HUDEP-2 (cell line): ENCODE measurements around the gene RBP2.

Experiments
- DNase-seq, 76 experiments: peaks; one replicate each; lab custom pipeline; 2025; ENCODE audit not compliant: unreplicated experiment in 76 of 76; lab: John Stamatoyannopoulos, UW

The RBP2 gene

GRCh38 chr3:139476348-139476747, at the start of gene RBP2:
TSS of gene RBP2 (minus strand) at chr3:139476516. CDS start at chr3:139476459, 57 bp downstream.
- no peak for DNase-seq

DNA sequence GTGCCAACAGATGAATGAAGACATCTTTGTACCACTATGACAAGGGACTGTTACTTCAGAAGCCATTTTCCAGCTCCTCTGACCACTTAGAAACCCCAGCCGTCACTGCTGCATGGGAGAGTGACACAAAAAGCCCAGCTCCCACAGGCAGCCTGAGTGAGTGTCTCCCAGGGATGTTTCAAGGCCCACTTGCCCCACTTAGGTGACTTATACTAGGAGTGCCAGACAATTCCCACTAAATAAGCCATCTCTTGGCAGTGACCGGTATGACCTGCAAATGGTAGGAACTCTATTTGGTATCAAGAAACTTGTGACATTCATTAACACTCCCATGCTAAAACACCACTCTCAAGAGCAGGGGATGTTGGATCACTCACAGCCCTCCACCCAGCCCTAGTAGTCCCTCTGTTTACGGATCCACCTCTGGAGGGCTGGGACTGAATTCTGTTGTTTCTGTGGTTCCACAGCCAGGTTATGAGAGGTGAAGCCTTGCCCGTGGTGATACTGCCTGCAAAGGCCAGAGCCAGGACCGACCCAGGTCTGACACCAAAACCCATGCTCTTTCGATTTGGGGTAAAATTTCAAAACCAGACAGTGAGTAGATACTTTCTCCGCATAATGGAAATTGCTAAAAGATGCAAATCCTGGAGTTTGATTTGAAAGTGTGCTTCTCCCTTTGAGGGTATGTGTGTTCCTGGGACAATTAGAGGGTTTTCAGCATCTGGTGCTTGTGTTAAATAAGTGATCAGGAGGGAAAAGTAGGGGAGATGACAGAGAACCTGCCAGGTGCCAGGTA, 48.7 kb upstream of the RBP2 start:
- DNase-seq, result no peak

DNA sequence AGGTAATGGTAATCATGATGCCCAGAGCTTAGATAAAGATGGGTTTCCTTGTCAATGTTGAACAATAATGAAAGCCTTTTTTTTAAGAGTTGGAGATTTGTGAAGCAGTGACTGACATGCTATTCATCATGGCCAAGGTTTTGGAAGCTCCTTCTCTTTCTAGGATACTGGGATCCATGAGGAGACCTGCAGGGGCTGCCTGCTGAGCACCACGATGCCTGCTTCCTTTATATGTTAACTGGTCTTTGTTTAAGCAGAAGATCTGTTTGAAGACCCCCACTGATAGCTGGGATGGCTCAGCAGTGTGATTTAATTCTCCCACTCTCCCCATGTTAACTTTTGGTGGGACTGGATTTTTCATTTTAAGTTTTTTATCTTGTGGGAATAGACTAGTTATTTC, 47.4 kb upstream of the RBP2 start:
- no peak for DNase-seq

DNA sequence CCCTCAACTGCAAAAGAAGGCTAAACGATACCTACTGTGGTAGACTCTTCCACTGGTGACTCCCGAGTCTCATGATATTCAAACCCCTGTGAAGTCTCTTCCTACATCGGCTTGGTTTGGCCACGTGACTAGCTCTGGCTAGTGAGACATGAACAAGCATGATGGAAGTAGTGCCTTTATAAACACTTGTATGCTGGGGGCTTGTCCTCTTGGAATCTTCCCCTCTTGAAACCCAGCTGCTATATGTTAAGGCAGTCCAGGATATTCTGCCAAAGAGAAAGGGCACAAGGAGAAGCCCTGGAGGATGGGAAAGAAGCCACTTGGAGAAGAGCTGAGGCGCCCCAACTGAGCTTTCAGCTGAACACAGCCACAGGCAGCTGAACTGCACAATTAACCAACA, 46.9 kb upstream of the RBP2 start:
- no peak for DNase-seq

DNA sequence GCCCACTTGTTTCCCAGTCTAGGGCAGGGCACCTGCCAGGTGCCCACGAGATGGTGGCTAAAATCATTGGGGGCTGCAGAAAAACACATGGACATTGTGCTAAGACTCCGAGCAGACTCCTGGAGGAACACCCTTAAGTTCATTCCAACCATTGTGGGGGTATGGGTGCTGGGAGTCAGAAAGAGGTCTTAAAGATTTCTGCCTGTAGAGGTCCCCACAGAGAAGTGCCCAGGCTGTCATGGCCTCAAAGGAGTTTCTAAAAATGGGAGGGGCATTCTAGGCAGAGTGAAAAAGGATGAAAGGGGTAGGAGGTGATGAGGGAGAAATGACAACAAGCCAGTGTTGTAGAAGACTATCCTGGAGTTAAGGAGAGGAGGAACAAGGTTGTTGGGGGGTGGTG, 46.1 kb upstream of the RBP2 start:
- DNase-seq, result no peak

DNA sequence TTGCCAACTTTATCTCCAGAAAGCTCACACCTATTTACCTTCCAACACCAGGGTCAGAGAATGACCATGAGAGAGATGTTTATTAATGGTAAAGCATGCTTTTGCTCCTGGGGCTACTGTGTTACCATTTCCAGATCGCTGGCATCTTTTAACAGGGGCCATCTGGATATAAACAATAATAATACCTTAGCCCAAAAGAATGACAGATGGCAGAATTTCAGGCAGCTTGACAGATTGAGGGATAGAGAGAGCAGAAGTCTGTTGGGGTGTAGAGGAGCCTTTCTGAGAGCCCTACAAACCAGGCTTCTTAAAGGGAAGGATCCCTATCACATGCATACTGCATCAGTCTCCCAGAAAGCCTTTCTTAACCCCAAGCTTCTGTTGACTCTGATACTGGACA, 45.5 kb upstream of the RBP2 start:
- no peak for DNase-seq

GRCh38 chr3:139521144-139521543, 44.8 kb upstream of the RBP2 start:
- no peak for DNase-seq

- peak in 30 of 76 experiments; percentile 1 to 59 (median 16) for DNase-seq
Observed at GRCh38 chr3:139519998-139520737, 43.9 kb upstream of the RBP2 start.

DNA sequence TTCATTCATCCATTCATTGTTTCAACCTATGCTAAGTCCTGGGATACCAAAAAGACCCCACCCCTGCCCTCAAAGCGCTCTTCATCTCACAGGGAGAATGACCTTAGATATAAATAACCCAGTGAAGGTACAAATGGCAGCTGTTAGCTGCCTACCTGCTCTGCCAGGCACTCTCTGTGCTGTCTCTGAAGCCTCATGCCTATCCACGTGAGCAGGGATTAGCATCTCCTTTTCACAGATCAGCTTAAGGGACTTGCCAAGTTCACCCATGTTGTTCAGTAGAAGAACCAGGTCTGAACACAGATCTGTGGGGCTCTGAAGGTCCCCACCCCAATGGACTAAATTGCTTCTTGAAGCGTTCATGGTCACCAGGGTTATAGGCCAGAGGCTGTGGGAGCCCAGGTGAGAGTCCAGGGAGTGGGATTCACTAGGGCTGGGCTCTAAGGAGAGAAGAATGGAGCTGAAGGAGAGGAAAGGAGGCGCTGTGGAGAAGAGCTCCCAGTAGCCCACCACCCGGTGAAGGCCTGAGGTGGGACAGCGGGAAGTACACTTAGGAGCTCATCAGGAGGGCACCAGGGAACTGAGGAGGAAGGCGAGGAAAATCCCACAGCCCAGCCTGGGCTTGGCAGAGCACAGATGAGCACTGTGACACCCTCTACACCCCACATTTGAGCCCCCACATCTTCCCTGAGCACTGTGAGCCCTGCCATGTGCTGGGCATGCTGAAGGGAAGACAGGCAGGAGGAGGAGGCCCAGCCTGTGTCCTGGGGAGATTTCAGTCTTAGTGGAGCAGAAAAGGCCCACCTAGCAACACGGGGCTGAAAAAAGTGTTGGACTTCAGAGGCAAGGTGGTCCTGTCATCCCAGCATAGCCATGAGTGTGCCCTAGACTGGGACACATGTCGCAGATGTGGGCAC, 42.9 kb upstream of the RBP2 start:
- DNase-seq, result no peak

DNA sequence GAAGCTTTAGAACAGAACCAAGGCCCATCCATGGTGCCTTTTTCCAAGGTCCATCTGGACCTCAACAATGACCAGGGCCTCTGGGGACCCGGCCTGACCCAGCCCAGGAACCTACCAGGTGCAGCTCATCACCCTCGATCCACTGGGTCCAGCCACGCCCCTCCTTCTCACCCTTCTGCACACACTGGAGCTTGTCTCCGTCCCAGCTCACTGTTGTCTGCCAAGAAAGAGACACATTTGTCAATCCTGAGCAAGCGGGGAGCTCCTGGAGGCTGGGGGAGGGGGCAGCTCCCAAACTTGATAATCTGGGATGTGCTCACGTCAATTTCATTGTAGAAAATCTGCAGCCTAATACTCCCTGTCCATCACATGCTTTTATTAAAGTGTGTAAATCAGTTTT, 42.0 kb upstream of the RBP2 start:
- no peak for DNase-seq

DNA sequence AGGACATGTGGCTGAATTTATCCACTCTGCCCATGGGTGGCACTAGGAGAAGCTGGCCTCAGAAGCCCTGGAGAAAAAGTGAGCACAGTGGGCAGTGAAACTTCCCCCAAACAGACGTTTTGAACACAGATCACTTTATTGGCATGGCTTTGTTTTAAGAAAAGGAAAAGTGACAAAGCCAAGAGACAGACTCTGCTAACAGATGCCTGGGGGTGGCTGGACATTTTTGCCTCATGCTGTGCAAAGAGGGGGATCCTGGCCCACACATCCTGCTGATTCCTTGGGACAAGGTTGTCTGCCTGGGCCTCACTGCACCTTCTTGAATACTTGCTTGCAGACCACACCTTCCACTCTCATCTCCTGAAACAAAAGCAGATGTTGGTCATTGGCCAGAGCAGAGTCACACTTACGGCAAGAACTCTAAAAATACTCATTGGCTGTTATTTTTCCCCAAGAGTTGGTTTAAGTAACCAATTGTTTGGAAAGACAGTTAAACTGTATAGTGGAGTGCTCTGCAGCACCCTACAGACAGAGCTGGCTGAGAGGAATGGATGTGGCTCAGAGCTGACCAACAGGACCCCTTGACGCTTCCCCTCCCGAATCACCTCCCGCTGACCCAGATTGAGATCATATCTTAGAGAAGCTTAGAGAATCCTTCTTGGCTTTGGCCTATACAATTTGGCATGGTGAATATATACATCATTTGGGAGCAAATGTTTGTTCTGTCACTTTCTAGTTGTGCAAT, 41.2 kb upstream of the RBP2 start:
- DNase-seq, result no peak

GRCh38 chr3:139514741-139515140, 38.4 kb upstream of the RBP2 start:
- no peak for DNase-seq

DNA sequence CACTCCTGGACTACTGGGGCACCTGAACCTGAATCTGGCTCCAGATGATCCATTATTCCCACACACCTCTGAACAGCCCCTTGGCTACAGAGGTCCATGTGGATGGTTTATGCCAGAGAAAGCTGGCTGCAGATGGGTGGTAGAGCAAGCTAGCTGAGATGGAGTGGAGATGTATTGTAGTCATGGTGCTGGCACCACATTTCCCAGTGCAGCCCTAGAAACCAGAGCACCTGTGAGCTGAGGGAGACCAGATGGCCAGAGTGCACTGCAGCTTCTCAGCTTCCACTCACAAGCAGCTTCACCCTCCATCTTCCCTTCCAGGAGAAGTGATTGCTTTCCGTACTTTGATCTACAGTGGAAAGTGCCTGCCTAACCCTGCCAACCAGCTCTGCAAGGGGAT, 33.3 kb upstream of the RBP2 start:
- DNase-seq, result no peak

GRCh38 chr3:139506766-139507165, 30.4 kb upstream of the RBP2 start:
- no peak for DNase-seq

GRCh38 chr3:139505829-139506386, 29.6 kb upstream of the RBP2 start:
- no peak for DNase-seq

GRCh38 chr3:139499536-139499935, 23.2 kb upstream of the RBP2 start:
- no peak for DNase-seq

DNA sequence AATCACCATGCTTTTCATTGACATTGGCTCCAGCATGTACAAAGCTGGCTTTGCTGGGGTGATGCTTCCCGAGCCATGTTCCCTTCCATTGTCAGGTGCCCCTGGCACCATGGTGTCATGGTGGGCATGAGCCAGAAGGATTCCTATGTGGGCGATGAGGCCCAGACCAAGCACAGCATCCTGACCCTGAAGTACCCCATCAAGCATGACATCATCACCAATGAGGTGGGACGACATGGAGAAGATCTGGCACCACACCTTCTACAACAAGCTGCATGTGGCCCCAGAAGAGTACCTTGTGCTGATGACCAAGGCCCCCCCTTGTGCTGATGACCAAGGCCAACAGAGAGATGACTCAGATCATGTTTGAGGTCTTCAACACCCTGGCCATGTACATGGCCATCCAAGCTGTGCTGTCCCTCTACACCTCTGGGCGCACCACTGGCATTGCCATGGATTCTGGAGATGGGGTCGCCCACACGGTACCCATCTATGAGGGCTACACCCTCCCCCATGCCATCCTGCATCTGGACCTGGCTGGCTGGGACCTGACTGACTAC, 17.6 kb upstream of the RBP2 start:
- DNase-seq, result no peak

DNA sequence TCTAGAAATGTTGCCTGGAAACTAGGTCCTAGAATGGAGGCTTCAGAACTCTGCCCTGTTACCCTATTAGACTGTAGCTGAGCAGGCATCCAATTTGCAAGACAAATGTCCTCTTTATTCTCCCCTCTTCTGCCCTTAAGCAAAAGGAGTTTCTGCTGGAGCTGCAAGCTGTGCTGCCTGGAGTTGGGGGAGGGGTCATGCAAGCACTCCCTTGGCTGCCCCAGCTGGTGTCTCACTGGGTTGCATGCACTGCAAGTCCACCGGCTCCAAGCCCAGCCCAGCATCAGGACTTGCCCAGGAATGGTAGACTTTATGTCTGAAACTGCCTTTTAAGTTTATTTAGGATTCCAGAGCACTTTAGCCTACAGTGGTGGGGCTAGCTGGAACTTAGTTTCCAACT, 15.7 kb upstream of the RBP2 start:
- DNase-seq, result peak in 1 of 76 experiments; percentile 1

GRCh38 chr3:139491027-139491700, 14.8 kb upstream of the RBP2 start:
- no peak for DNase-seq
